Pulmonary artery endothelial cell (primary cell): ENCODE results near the gene MYH3. TPM values are rescaled to one million over a fixed set of nuclear protein-coding genes. Genes with fewer than 3 reads are reported as not detected.

Source experiments
- DNase-seq: peaks from one replicate; pipeline ENCODE4 v3.0.0-alpha.2; 2011; ENCODE audit warnings: low read depth, low spot score
- total RNA-seq: library from RNA; depleted of rRNA; stranded (reverse); fragments of >200 nt; gene quantifications from 2 replicates; pipeline ENCODE4 v1.2.3, GENCODE V29; 2014

MYH3 gene
- total RNA-seq, 1 donor from 2014 or later = 0.07 TPM

DNA sequence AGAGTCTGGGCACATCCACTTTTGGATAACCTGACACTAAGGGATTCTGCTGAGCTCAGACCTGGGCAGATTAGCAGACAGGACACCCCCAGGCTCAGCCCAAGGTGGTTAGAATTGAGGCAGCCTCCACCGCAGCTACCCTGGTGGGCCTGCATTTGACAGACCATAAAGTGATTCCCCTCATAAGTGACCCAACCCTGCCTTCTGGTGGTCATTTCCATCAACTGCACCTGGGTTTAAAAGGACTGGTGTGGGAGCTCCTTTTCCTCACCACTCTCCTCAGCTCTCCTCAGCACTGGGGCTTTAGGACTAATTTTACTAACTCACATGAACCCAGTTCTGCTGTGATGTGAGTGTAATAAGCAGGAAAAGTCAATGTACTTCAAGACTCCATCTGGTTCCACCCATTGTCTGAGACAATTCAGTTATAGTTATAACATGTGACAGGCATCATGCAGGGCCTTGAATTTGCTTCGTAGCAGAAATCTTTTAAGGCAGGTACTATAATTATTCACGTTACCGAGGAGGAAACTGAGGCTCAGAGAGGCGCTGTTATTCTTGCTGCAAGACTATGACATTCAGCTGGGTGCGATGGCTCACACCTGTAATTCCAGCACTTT, 42.5 kb downstream of the MYH3 start:
- no peak for DNase-seq

DNA sequence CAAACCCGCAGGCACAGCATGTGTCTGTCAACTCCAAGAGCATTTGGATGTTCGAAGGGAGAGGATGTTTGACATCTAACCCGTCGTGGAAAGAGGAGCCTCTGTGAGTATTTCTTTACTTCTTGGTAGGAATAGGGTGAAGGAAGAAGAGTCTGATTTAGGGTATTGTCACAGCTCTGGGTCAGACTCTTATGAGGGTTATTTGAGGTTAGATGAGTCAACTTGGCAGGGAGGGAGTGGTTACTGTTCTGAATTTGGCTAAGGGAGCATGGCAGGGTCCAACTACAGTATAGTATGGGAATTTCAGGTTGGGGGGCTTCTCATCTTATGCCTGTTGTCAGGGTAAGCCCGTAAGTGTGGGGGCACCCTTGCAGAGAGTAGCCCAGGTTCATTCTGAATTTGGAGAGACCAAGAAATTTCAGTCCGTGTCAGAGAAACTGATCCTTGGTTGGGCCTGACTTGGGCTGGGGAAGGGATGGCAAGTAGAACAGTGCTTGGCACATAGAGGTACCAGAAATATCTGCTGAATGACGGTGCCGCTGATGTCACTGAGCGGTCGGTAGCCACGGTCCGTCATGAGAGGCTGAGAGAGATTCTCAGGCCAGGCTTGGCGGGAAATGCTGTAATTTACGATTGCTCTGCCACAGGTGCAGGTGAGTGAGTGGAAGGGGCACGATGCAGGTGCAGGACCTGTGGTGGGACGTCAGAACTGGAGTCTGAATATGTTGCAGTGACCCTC, 43.2 kb downstream of the MYH3 start:
- DNase-seq = no peak

DNA sequence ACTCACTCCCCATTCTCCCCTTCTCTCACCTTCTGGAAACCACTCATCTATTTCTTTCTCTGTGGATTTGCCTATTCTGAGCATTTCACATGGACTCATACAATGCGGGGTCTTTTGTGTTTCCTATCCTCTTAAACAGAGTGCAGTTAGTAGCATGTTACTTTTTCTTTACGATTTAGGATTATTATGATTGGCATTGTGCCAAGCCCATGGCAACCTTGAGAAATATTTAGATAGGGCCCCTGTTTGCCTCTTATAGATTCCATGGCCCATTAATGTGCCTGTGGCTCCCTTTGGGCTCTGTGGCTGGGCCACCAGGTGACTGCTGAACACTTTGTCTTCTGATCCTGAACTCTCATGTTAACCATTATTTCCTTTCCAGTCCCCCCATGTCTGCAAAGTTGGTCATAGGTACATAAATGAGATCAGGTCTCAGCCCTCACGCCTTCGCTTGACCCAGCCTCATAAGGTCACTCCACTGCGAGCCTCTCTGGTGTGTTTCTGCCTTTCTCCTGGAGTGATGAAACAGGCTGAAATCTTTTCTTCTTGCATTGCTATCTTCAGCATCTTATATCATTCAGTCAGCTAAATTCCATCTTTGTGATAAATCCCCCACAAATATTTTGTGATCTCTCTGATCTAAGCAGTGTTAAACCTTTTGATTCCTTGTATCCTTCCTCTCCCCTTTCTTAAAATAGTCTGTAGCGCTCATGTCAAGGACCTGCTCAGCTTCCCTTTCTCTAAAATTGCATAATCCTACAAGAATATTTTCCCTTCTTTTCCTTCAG, 44.0 kb downstream of the MYH3 start:
- DNase-seq = no peak

DNA sequence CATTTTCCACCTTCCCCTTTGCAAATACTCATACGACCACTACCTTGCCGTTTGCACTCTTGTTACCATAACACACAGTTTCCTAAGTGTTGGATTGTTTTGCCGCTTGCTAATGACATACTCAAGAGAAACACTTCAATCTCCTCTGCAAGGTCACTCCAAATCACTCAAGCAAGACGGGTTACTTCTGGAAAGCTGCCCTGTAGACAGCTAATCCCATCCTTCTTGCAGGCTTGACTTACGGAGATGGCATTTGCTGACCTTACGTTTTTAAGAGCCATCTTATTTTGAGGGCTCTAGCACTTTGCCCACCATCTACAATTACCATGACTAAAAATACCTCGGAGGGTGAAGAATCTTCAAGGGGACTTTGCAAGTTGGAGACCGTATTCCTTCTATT, 46.2 kb downstream of the MYH3 start:
- DNase-seq = no peak

DNA sequence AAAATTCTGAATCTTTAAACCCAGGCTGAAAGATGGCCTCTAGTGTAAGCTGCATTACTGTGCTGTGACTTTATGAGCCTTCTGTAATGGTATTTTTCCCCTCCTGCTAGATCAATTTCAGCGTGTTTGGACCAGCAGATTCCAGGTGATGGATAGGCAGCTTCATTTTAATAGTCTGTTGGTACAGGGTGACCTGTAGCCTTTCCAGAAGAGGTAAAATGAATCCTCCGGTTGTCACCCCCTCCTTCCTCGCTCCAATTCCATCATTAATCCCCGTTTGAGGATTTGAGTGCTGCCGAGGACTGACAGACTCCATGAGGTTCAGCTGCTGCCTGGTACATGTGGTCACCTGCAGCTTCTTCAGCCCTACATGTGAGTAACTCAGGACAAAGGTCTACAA, 48.9 kb downstream of the MYH3 start:
- no peak for DNase-seq

DNA sequence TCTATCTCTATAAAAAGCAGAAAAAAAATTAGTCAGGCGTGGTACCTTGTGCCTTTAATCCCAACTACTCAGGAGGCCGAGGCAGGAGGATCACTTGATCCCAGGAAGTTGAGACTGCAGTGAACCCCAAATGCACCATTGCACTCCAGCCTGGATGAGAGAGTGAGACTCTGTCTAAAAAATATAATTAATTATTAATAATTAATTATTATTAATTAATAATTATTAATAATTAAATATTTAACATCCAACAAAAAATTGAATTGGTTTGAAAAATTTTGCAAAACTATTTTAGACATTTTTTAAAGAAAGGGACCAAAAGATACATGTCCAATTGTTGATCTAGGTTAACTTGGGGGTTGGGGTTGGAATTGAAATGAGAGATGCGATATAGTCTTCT, 51.0 kb downstream of the MYH3 start:
- DNase-seq = no peak

DNA sequence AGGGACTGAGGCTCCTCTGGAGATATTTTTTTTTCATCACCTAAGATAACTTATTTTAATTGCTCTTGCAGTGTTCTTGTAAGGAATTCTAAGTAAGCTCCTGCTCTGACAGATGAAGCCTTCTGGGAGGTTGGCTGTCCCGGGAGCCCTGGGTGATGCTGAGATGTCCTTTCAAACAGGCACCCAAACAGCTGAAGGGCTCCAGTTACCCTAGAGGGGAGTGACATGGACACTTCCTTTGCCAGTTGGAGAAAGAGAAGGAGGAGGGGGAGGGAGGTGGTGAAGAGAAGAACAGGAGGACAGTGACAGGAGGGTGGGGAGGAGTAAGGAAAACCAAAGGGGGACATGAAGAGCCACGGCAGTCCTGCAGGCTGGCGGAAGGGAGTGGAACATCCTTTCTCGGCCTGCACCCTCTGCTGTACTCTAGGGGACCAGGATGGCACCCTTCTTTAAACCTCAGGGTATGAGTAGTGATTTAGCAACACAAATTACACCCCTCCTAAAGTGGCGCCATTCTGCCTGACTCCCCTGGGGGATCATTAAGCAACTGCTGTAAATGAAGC, 51.8 kb downstream of the MYH3 start:
- no peak for DNase-seq

DNA sequence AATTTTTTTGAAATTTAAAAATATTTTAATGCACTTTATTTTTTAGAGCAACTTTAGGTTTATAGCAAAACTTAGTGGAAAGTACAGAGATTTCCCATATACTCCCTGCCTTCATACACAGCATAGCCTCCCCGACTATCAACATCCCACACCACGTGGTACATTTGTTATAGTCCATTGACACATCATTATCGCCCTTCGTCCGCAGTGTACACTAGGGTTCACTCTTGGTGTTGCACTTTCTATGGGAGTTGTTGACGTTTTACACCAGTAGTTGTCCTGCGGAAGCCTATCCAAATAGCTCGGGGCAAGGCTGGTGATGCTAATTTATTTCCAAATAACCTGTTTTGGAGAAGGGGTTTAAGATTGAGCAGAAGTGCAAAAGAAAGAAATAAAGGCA, 52.6 kb downstream of the MYH3 start:
- DNase-seq = no peak

DNA sequence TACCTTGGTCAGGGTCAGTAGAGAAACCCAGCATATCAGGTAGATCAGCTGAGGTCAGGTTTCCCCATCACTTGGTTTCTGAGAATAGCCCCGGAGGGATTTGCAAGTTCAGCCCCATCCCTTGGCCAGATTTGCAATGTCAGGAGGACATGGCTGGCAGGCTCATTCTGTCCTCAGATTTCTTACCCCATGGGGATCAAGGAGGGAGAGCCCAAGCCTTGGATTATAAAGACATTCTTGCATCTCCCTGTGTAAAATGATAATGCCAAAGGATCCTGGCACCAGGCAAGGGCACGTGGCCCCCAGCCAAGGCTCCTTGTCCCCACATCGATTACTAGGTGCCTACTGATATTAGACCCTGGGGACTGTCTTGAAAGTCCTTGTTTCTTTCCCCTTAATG, 53.2 kb downstream of the MYH3 start:
- no peak for DNase-seq

DNA sequence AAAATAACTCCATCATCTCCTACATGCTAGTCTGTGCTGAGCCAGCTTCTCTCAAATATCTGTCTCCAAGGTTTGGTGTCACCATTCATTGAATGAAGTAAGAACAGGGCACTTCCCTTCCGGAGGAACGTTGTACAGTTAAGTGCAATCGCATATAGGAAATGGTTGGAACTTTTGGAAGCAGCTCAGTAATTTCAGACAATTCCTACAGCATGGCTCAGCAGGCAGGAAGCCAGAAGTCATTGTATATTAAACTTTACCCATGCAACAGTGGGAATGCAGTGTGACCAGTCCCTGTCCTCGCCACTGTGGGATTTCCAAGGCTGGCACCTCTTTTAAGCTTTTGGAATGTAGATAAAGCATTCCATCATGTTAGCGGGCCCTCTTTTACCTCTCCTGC, 56.5 kb downstream of the MYH3 start:
- no peak for DNase-seq

DNA sequence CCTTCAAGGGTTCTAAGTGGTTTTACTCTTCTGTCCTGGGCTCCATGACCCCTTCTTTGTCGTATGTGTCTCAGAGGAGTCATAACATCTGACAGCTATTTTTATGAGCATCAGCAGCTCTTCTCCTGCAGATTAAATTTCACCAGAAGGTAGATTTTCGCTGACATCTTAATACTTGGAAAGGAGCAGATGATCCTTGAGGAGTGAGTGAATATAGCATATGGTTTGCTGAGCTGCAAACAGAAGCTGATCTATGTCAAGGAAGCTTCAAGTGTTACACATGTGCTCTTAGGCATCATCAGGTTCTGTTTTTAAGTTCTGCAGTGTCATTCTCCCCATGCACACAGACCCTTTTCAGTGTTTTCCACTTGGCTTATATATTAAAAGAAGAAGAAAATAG, 58.5 kb downstream of the MYH3 start:
- DNase-seq = no peak

DNA sequence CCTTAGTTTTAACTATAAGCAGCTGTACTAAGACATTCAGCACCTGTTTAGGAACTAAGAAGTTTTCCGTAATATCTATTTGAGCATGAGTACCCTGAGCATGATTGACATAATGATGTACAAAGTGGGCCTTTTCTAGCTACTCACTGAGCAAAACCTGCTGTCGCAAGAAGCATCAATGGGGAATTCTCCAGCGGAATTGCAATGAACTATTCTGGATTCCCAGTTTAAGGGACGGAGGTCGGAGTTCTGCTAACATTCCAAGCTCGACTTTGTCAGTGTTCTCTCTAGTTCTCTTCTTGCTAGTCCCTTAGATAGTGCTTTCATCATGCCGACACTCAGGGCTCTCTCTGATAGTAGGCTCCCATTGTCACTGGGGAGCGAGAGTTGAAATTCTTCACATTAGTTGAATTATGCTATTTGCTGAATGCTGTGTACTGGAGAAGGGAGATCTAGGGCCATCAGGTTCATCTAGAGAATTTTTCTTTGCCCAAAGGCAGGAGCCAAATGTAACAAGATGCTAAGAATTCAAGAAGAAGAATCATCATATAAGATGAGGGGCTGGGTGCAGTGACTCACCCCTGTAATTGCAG, 67.5 kb downstream of the MYH3 start:
- no peak for DNase-seq

DNA sequence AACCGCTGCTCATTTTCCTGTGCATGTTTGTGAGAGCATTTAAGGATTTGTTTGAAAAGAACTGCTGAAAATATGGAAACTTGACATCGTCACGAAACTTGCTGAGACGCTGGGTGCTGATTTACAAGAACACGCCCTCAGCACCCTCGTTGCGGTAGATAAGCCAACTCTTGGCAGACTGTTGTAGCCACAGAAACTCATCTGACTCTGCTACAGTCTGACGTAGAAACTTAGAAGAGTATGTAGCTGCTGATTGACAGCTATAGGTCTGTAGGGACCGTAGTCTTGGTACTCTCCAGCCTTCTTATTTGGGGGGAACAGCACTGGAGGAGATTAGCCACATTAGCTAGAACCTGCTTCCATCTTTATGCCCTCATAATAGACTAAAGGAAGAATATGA, 71.6 kb downstream of the MYH3 start:
- no peak for DNase-seq

DNA sequence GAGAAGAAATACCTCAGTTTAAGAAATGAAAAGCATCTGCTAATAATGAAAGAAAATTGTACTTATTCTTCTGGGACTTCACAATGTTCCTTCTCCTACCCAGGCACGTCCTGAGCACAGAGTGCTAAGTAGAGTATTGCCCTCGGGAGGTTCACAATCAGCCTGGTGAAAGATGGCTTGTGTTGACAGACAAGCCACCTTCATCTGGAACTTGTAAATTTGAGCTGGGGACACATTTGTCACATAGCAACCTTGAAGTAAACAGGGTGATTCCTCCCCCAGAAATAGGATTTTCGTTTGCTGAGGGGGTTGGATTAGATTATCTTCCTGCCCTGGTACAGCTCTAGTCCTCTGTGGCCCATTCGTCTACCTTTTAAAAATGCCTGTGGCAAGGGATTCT, 73.3 kb downstream of the MYH3 start:
- DNase-seq = no peak

DNA sequence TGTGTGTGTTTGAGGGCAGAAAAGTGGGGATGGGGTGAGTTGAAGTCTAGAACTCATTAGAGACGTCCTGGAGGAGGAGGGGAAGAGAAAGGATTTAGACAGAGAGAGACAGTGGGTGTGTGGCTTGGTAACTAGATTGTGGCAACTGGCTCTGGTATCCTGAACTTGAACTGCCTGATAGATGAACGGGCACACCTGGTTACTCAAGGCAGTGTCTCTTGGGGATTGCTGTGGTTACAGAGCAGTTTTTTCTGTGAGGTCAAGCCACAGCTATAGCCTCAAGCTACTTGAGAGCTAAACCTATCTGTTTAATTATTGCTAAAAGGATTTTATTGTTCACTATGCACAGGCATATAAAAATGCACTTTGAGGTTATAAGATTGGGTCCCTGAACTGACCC, 77.8 kb downstream of the MYH3 start:
- DNase-seq = no peak

Other genes starting within 250 kb of the MYH3 start
- not detected in 2 replicates for gene MYH8, start 235.4 kb downstream of the MYH3 start, total RNA-seq
- not detected in 2 replicates for gene MYH4, start 187.8 kb downstream of the MYH3 start, total RNA-seq
- gene MYH1, start 138.8 kb downstream of the MYH3 start, total RNA-seq = not detected in 2 replicates
- gene MYH2, start 107.7 kb downstream of the MYH3 start, total RNA-seq = not detected in 2 replicates
- 41.2 and 47.5 TPM in 2 replicates for gene SCO1, start 40.2 kb upstream of the MYH3 start, total RNA-seq
- gene ADPRM, start 40.3 kb upstream of the MYH3 start, total RNA-seq = 9.2 and 13.5 TPM in 2 replicates
- 1.2 and 1.8 TPM in 2 replicates for gene TMEM220, start 72.7 kb upstream of the MYH3 start, total RNA-seq
- gene TMEM238L, start 146.8 kb upstream of the MYH3 start, total RNA-seq = not detected in 2 replicates
- gene PIRT, start 180.8 kb upstream of the MYH3 start, total RNA-seq = not detected in 2 replicates